ENCODE data around the gene IFNAR1.

The IFNAR1 gene

GRCh38 chr21:33390479-33390878 lies 65.7 kb downstream of the IFNAR1 start:
- TF ChIP-seq TEAD4 (IDR thresholded peaks at IDR 0.05) (no peak), EGR1 (IDR thresholded peaks at IDR 0.05) (no peak), USF1 (IDR thresholded peaks at IDR 0.05) (no peak), CREB1 (IDR thresholded peaks at IDR 0.05; ENCODE audit: low read depth) (no peak), CEBPB (IDR thresholded peaks at IDR 0.05) (no peak), EP300 (IDR thresholded peaks at IDR 0.05; ENCODE audit: borderline replicate concordance) (no peak)

GRCh38 chr21:33391656-33392055 lies 66.9 kb downstream of the IFNAR1 start:
- TF ChIP-seq YY1 (IDR thresholded peaks at IDR 0.05; ENCODE audit: low read depth) (no peak), USF1 (IDR thresholded peaks at IDR 0.05) (no peak), EGR1 (IDR thresholded peaks at IDR 0.05) (no peak), TCF12 (IDR thresholded peaks at IDR 0.05; ENCODE audit: low read depth) (no peak), CEBPB (IDR thresholded peaks at IDR 0.05) (no peak), REST (IDR thresholded peaks at IDR 0.05; ENCODE audit: low read depth) (no peak), CREB1 (IDR thresholded peaks at IDR 0.05; ENCODE audit: low read depth) (no peak), NFIC (IDR thresholded peaks at IDR 0.05) (no peak), TAF1 (IDR thresholded peaks at IDR 0.05; ENCODE audit: low read depth) (no peak), EP300 (IDR thresholded peaks at IDR 0.05; ENCODE audit: borderline replicate concordance) (no peak), FOXM1 (IDR thresholded peaks at IDR 0.05; ENCODE audit: borderline replicate concordance, low read depth) (no peak), MAX (IDR thresholded peaks at IDR 0.05) (no peak), RAD21 (IDR thresholded peaks at IDR 0.05; ENCODE audit: low read depth) (no peak), TEAD4 (IDR thresholded peaks at IDR 0.05) (no peak), ZBTB7A (IDR thresholded peaks at IDR 0.05; ENCODE audit: low read depth) (no peak)

- no peak for TF ChIP-seq TEAD4 (IDR thresholded peaks at IDR 0.05)
- TF ChIP-seq TAF1 (IDR thresholded peaks at IDR 0.05; ENCODE audit: low read depth), result no peak
- TF ChIP-seq NFIC (IDR thresholded peaks at IDR 0.05), result no peak
Measured at GRCh38 chr21:33392284-33392985, 67.7 kb downstream of the IFNAR1 start.

GRCh38 chr21:33393348-33393747 lies 68.6 kb downstream of the IFNAR1 start:
- TF ChIP-seq ZBTB7A (IDR thresholded peaks at IDR 0.05; ENCODE audit: low read depth) (no peak), FOXM1 (IDR thresholded peaks at IDR 0.05; ENCODE audit: borderline replicate concordance, low read depth) (no peak), EP300 (IDR thresholded peaks at IDR 0.05; ENCODE audit: borderline replicate concordance) (no peak), EGR1 (IDR thresholded peaks at IDR 0.05) (no peak), YY1 (IDR thresholded peaks at IDR 0.05; ENCODE audit: low read depth) (no peak), REST (IDR thresholded peaks at IDR 0.05; ENCODE audit: low read depth) (no peak), CEBPB (IDR thresholded peaks at IDR 0.05) (no peak), MAX (IDR thresholded peaks at IDR 0.05) (no peak), CREB1 (IDR thresholded peaks at IDR 0.05; ENCODE audit: low read depth) (no peak), TAF1 (IDR thresholded peaks at IDR 0.05; ENCODE audit: low read depth) (no peak), RAD21 (IDR thresholded peaks at IDR 0.05; ENCODE audit: low read depth) (no peak), USF1 (IDR thresholded peaks at IDR 0.05) (no peak), TCF12 (IDR thresholded peaks at IDR 0.05; ENCODE audit: low read depth) (no peak), NFIC (IDR thresholded peaks at IDR 0.05) (no peak), TEAD4 (IDR thresholded peaks at IDR 0.05) (no peak)

GRCh38 chr21:33394260-33394659 lies 69.5 kb downstream of the IFNAR1 start:
- no peak for TF ChIP-seq EP300 (IDR thresholded peaks at IDR 0.05; ENCODE audit: borderline replicate concordance)
- no peak for TF ChIP-seq TCF12 (IDR thresholded peaks at IDR 0.05; ENCODE audit: low read depth)
- no peak for TF ChIP-seq CREB1 (IDR thresholded peaks at IDR 0.05; ENCODE audit: low read depth)
- TF ChIP-seq YY1 (IDR thresholded peaks at IDR 0.05; ENCODE audit: low read depth), result no peak
- TF ChIP-seq CEBPB (IDR thresholded peaks at IDR 0.05), result no peak
- TF ChIP-seq USF1 (IDR thresholded peaks at IDR 0.05), result no peak
- no peak for TF ChIP-seq TEAD4 (IDR thresholded peaks at IDR 0.05)
- TF ChIP-seq TAF1 (IDR thresholded peaks at IDR 0.05; ENCODE audit: low read depth), result no peak
- TF ChIP-seq MAX (IDR thresholded peaks at IDR 0.05), result no peak
- no peak for TF ChIP-seq RAD21 (IDR thresholded peaks at IDR 0.05; ENCODE audit: low read depth)
- TF ChIP-seq NFIC (IDR thresholded peaks at IDR 0.05), result no peak
- no peak for TF ChIP-seq ZBTB7A (IDR thresholded peaks at IDR 0.05; ENCODE audit: low read depth)
- no peak for TF ChIP-seq FOXM1 (IDR thresholded peaks at IDR 0.05; ENCODE audit: borderline replicate concordance, low read depth)
- no peak for TF ChIP-seq EGR1 (IDR thresholded peaks at IDR 0.05)
- TF ChIP-seq REST (IDR thresholded peaks at IDR 0.05; ENCODE audit: low read depth), result no peak
